H1 (cell line): Measurements from ENCODE around the gene STARD13. TPM values are rescaled to one million over a fixed set of nuclear protein-coding genes. Genes with fewer than 3 reads are reported as not detected.

ENCODE experiments used
- CTCF ChIA-PET: fragments of 300-600 bp; sonication (Branson Sonifier 250); formaldehyde crosslinking; loops from one replicate; lab custom pipeline; 2021; ENCODE audit not compliant: partially characterized antibody; lab: Charles Lee
- POLR2A ChIA-PET: fragments of 300-600 bp; sonication (Branson Sonifier 250); formaldehyde crosslinking; loops from one replicate; lab custom pipeline; 2021; ENCODE audit warnings: inconsistent platforms; ENCODE audit not compliant: partially characterized antibody; lab: Charles Lee
- DNase-seq, 2 experiments: peaks; one replicate each; pipeline versions ENCODE4 v3.0.0 to v3.0.0-alpha.2; 2010 to 2022; ENCODE audit warnings: low spot score in 2 of 2, low read depth in 1 of 2, mixed read lengths in 1 of 2
- FAIRE-seq: peaks from 2 replicates; lab custom pipeline; 2011; peaks lifted over from hg19 to GRCh38; lab: Jason Lieb, UNC
- H2AFZ ChIP-seq: 2 replicates; pipeline ENCODE4 v1.8.1; 2012; ENCODE audit warnings: low read length, inconsistent platforms
- H2AK5ac ChIP-seq: 2 replicates; pipeline ENCODE4 v1.6.1; 2013; ENCODE audit warnings: low read depth, low read length
- H2BK120ac ChIP-seq: replicated peaks from 2 replicates; pipeline ENCODE3; 2013; ENCODE audit warnings: low read depth, low read length, inconsistent platforms
- H2BK12ac ChIP-seq: 2 replicates; pipeline ENCODE4 v1.6.1; 2013; ENCODE audit warnings: low read depth, low read length
- H2BK15ac ChIP-seq: 2 replicates; pipeline ENCODE4 v1.6.1; 2013; ENCODE audit warnings: low read length
- H2BK20ac ChIP-seq: 2 replicates; pipeline ENCODE4 v1.6.1; 2013; ENCODE audit warnings: low read length
- H2BK5ac ChIP-seq: 2 replicates; pipeline ENCODE4 v1.6.1; 2013; ENCODE audit warnings: low read depth, low read length
- H3K14ac ChIP-seq: 2 replicates; pipeline ENCODE4 v1.6.1; 2013; ENCODE audit warnings: inconsistent platforms; ENCODE audit not compliant: insufficient read length
- H3K18ac ChIP-seq: 2 replicates; pipeline ENCODE4 v1.6.1; 2013; ENCODE audit warnings: low read length; ENCODE audit errors: extremely low read depth
- H3K23ac ChIP-seq: 2 replicates; pipeline ENCODE4 v1.6.1; 2013; ENCODE audit warnings: inconsistent platforms; ENCODE audit not compliant: insufficient read length
- H3K23me2 ChIP-seq: 2 replicates; pipeline ENCODE4 v1.6.1; 2013; ENCODE audit warnings: low read depth, low read length
- H3K27ac ChIP-seq: 2 replicates; pipeline ENCODE4 v1.6.1; 2011; ENCODE audit warnings: low read depth, low read length, inconsistent platforms
- H3K27me3 ChIP-seq, 4 experiments: replicated peaks in 1 of 4; 1 replicate in 1 of 4; 2 replicates in 3 of 4; pipeline versions ENCODE4 v1.6.1 to v1.8.1; 2011 to 2013; ENCODE audit warnings: low read length in 3 of 4, mild to moderate bottlenecking in 3 of 4, inconsistent platforms in 2 of 4, mixed read lengths in 2 of 4, moderate library complexity in 1 of 4; ENCODE audit not compliant: control insufficient read depth in 3 of 4, insufficient read depth in 3 of 4; ENCODE audit errors: extremely low read depth in 1 of 4
- H3K36me3 ChIP-seq, 4 experiments: 2 replicates each; pipeline versions ENCODE4 v1.6.1 to v1.8.1; 2011 to 2013; ENCODE audit warnings: mild to moderate bottlenecking in 4 of 4, low read length in 3 of 4, moderate library complexity in 2 of 4, control low read depth in 1 of 4, inconsistent platforms in 1 of 4; ENCODE audit not compliant: insufficient read depth in 4 of 4, control insufficient read depth in 2 of 4
- H3K4ac ChIP-seq: replicated peaks from 2 replicates; pipeline ENCODE3; 2013; ENCODE audit warnings: low read length, low read depth, mixed read lengths, inconsistent platforms; ENCODE audit not compliant: insufficient read length
- H3K4me1 ChIP-seq, 4 experiments: replicated peaks in 1 of 4; 1 replicate in 1 of 4; 2 replicates in 3 of 4; pipeline versions ENCODE4 v1.6.1 to v1.8.1; 2011 to 2013; ENCODE audit warnings: low read length in 3 of 4, inconsistent platforms in 2 of 4, mixed read lengths in 1 of 4; ENCODE audit not compliant: insufficient read depth in 4 of 4, control insufficient read depth in 3 of 4
- H3K4me2 ChIP-seq, 2 experiments: 2 replicates each; pipeline versions ENCODE4 v1.6.1 to v1.8.1; 2011 to 2013; ENCODE audit warnings: low read depth in 2 of 2, low read length in 2 of 2, control low read depth in 1 of 2, inconsistent platforms in 1 of 2, mild to moderate bottlenecking in 1 of 2; ENCODE audit not compliant: insufficient read depth in 1 of 2
- H3K4me3 ChIP-seq, 4 experiments: fragments of 200-600, 300-600 bp in 1 of 4; sonication (generic), shearing (Covaris generic), sonication (Bioruptor Twin) in 1 of 4; 2 replicates each; pipeline versions ENCODE4 v1.5.1 to v1.8.1; 2011 to 2016; ENCODE audit warnings: low read length in 4 of 4, low read depth in 3 of 4, control low read depth in 2 of 4, inconsistent platforms in 2 of 4, mild to moderate bottlenecking in 2 of 4, mixed read lengths in 1 of 4, moderate library complexity in 1 of 4; ENCODE audit not compliant: insufficient read depth in 2 of 4; ENCODE audit errors: extremely low read depth in 1 of 4
- H3K56ac ChIP-seq: replicated peaks from 2 replicates; pipeline ENCODE3; 2013; ENCODE audit warnings: low read depth, mild to moderate bottlenecking, mixed read lengths, low read length, inconsistent platforms; ENCODE audit not compliant: insufficient read length
- H3K79me1 ChIP-seq: 2 replicates; pipeline ENCODE4 v1.6.1; 2013; ENCODE audit warnings: low read depth, low read length, control low read depth
- H3K79me2 ChIP-seq, 2 experiments: 2 replicates each; pipeline versions ENCODE4 v1.6.1 to v1.8.1; 2012 to 2013; ENCODE audit warnings: low read length in 2 of 2, mild to moderate bottlenecking in 2 of 2, inconsistent platforms in 1 of 2; ENCODE audit not compliant: insufficient read depth in 2 of 2, control insufficient read depth in 1 of 2
- H3K9ac ChIP-seq, 4 experiments: replicated peaks in 1 of 4; 1 replicate in 1 of 4; 2 replicates in 3 of 4; pipeline versions ENCODE4 v1.6.1 to v1.8.1; 2011 to 2013; ENCODE audit warnings: low read depth in 3 of 4, low read length in 3 of 4, control low read depth in 2 of 4, mild to moderate bottlenecking in 2 of 4, moderate library complexity in 2 of 4, inconsistent platforms in 1 of 4; ENCODE audit errors: extremely low read depth in 1 of 4
- H3K9me3 ChIP-seq, 2 experiments: 2 replicates each; pipeline versions ENCODE4 v1.6.1 to v1.8.1; 2012 to 2013; ENCODE audit warnings: mild to moderate bottlenecking in 2 of 2, moderate library complexity in 2 of 2, control low read depth in 1 of 2, inconsistent platforms in 1 of 2, low read depth in 1 of 2, low read length in 1 of 2, mixed read lengths in 1 of 2; ENCODE audit not compliant: insufficient read depth in 2 of 2
- H4K20me1 ChIP-seq, 2 experiments: replicated peaks in 1 of 2; 2 replicates each; pipeline versions ENCODE3 to v1.8.1; 2011 to 2013; ENCODE audit warnings: inconsistent platforms in 2 of 2, low read length in 2 of 2, mild to moderate bottlenecking in 1 of 2; ENCODE audit not compliant: insufficient read depth in 2 of 2, control insufficient read depth in 1 of 2
- H4K5ac ChIP-seq: 2 replicates; pipeline ENCODE4 v1.6.1; 2013; ENCODE audit warnings: low read length, low read depth, mixed read lengths, inconsistent platforms; ENCODE audit not compliant: insufficient read length
- H4K8ac ChIP-seq: 2 replicates; pipeline ENCODE4 v1.8.0; 2013; ENCODE audit warnings: mild to moderate bottlenecking, moderate library complexity, low read length, inconsistent platforms; ENCODE audit not compliant: insufficient read depth; ENCODE audit errors: extremely low read depth
- H4K91ac ChIP-seq: replicated peaks from 2 replicates; pipeline ENCODE3; 2013; ENCODE audit warnings: low read length, mixed read lengths, inconsistent platforms; ENCODE audit not compliant: insufficient read length
- ASH2L ChIP-seq: fragments of 200-600, 300-600 bp; sonication (generic); IDR thresholded peaks from one replicate; pipeline ENCODE4 v1.7.1; 2017; ENCODE audit warnings: low read length
- CEBPB ChIP-seq: IDR thresholded peaks from 2 replicates; pipeline ENCODE4 v1.6.1; 2012; ENCODE audit warnings: low read depth, low read length
- CHD1 ChIP-seq: IDR thresholded peaks from 2 replicates; pipeline ENCODE4 v1.6.1; 2012; ENCODE audit warnings: low read depth, low read length, improper control_type of control experiment
- HDAC6 ChIP-seq: IDR thresholded peaks from one replicate; pipeline ENCODE4 v1.7.1; 2012; ENCODE audit warnings: low read depth, mild to moderate bottlenecking, inconsistent platforms, low read length, moderate library complexity
- RNF2 ChIP-seq: fragments of 200-900, 300-1000 bp; sonication (generic); IDR thresholded peaks from 2 replicates; pipeline ENCODE4 v1.7.1; 2016; ENCODE audit warnings: borderline replicate concordance, low read depth, mild to moderate bottlenecking, antibody characterized with exemption, low read length; ENCODE audit not compliant: poor library complexity, severe bottlenecking; ENCODE audit errors: missing control alignments
- SP1 ChIP-seq: IDR thresholded peaks from 2 replicates; pipeline ENCODE4 v1.6.1; 2011; ENCODE audit warnings: low read depth, low read length
- TCF12 ChIP-seq: IDR thresholded peaks from 2 replicates; pipeline ENCODE4 v1.6.1; 2011; ENCODE audit warnings: low read depth, mild to moderate bottlenecking, low read length
- TEAD4 ChIP-seq: IDR thresholded peaks from 2 replicates; pipeline ENCODE4 v1.6.1; 2012; ENCODE audit warnings: low read depth, low read length, inconsistent platforms, mixed read lengths
- YY1 ChIP-seq: IDR thresholded peaks from 2 replicates; pipeline ENCODE4 v1.6.1; 2011; ENCODE audit warnings: low read depth, mild to moderate bottlenecking, low read length
- ZNF274 ChIP-seq: IDR thresholded peaks from 2 replicates; pipeline ENCODE4 v1.7.0; 2012; ENCODE audit warnings: low read length, borderline replicate concordance; ENCODE audit errors: extremely low read depth
- WGBS, 2 experiments: shearing (Covaris generic) in 1 of 2; methylation state at CpG; one replicate each; pipeline versions ENCODE4 v1.1.6 to v1.1.7; 2013 to 2015; ENCODE audit warnings: low lambda C conversion rate in 2 of 2, mixed read lengths in 2 of 2, inconsistent platforms in 1 of 2, low coverage in 1 of 2, missing lambda C conversion rate in 1 of 2; ENCODE audit not compliant: insufficient replicate concordance in 2 of 2, insufficient coverage in 1 of 2, insufficient read length in 1 of 2; ENCODE audit errors: extremely low coverage in 1 of 2, missing lambda C conversion rate in 1 of 2; 5-methylcytosine and 5-hydroxymethylcytosine counted together
- polyA plus RNA-seq, 7 experiments: library from polyadenylated mRNA; depleted of rRNA in 3 of 7; stranded (reverse) in 5 of 7; unstranded in 2 of 7; fragments of >200 nt in 5 of 7; fragments of 200-250 nt in 2 of 7; gene quantifications; 1 replicate in 5 of 7; 2 replicates in 1 of 7; 4 replicates in 1 of 7; pipeline versions ENCODE4 v1.2.1 to v1.2.3, GENCODE V29; 2011 to 2013; ENCODE audit warnings: missing spikeins in 2 of 7, mixed read lengths in 2 of 7
- total RNA-seq: library from RNA; stranded (reverse); fragmentation: NEBNext Ultra II Directional; extraction: Animal tissue kit (Norgen Biotek cat#: 25700); gene quantifications from 2 replicates; pipeline ENCODE4 v1.2.1, GENCODE V29; 2021

The STARD13 gene
- total and polyA plus RNA-seq, 2 of the 8 experiments (the other 6 are each of a cell fraction or from before 2014, with no cell fraction given), result 0.82 to 2.9 TPM

- TF ChIP-seq CEBPB (no peak), YY1 (no peak), HDAC6 (no peak), TEAD4 (no peak), SP1 (no peak), RNF2 (no peak), ZNF274 (no peak), ASH2L (no peak), TCF12 (no peak), CHD1 (no peak)
- Histone ChIP-seq H2BK5ac (no peak overlapping the region), H3K79me1 (no peaks in the 10 kb centered on the region), H3K36me3 (no peaks in the 10 kb centered on the region), H3K4me1 (peaks cover 0 to 1% (median under 1%) of the 10 kb centered on the region in 4 experiments; a peak in 1 of 7 replicates), H3K9me3 (no peaks in the 10 kb centered on the region), H2AK5ac (no peak overlapping the region), H2AFZ (no peak overlapping the region), H3K23ac (no peak overlapping the region), H3K4ac (no peak overlapping the region), H3K79me2 (no peaks in the 10 kb centered on the region), H3K56ac (no peak overlapping the region), H3K14ac (no peak overlapping the region), H3K27me3 (no peaks in the 10 kb centered on the region), H4K20me1 (no peaks in the 10 kb centered on the region), H3K4me2 (no peak overlapping the region), H2BK20ac (no peak overlapping the region), H3K27ac (no peak overlapping the region), H2BK120ac (no peak overlapping the region), H4K91ac (no peak overlapping the region), H3K4me3 (no peak overlapping the region), H4K8ac (no peak overlapping the region), H2BK12ac (no peak overlapping the region), H4K5ac (no peak overlapping the region), H2BK15ac (no peak overlapping the region), H3K9ac (no peak overlapping the region), H3K23me2 (no peaks in the 10 kb centered on the region), H3K18ac (no peak overlapping the region)
- POLR2A ChIA-PET, result no interaction called here
- DNase-seq (no peak), FAIRE-seq (no peak)
- WGBS, 2 experiments, result 85% methylated on average over 2 of the region's 2 CpGs; no CpG with 5 or more reads in 1 of the 2 experiments
- CTCF ChIA-PET, result interaction anchor here (1.0 to 1.9 kb wide), 2 partner anchors 23 to 34 kb away, joined by 3 to 7 read pairs; partner anchors contain the start of gene STARD13
These were observed 34.4 kb downstream of the STARD13 start for GRCh38 chr13:33251131-33251661.
